Measurements from ENCODE around the gene LRRC19.

The LRRC19 gene

DNA sequence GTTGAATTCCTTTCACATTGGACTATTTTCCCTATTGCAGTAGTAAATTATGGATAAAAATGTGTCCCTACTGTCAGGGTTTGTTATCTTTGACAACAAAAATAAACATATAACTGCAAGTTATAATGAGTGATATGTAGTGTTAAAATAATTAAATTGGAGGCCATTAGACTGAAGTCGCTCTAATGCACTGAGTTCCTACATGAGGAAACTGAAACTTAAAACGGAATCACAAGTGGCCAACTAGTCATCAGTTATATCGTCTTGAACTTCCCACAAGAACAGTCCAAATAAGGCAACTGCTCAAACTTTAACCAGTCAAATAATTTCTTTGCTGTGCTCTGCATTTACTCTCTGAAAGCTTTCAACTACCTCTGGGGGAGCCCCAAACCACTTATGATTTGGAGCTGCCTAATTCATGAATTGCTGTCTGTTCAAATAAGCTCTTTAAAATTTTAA lies 51.4 kb downstream of the LRRC19 start:
- CTCF ChIA-PET, result interaction anchor here (1.1 to 1.7 kb wide), 2 partner anchors 61 to 62 kb away, joined by 3 to 5 read pairs; partner anchors contain the start of gene CAAP1
- Histone ChIP-seq H3K9me3 (ENCODE audit: control insufficient read depth, insufficient read depth, low read depth, low read length) (no peaks in the 10 kb centered on the region), H3K36me3 (ENCODE audit: control insufficient read depth in 2 of 2, insufficient read depth in 1 of 2, low read length in 2 of 2) (no peaks in the 10 kb centered on the region), H3K4me1 (ENCODE audit: control insufficient read depth, insufficient read depth, low read length) (peaks cover 14% of the 10 kb centered on the region), H3K27ac (ENCODE audit: extremely low read depth, low read depth, low read length) (no peak overlapping the region), H3K4me3 (ENCODE audit: low read depth, low read length) (no peak overlapping the region)
- TF ChIP-seq FEZF1 (tag by site-specific recombination; IDR thresholded peaks at IDR 0.05) (peak; percentile 67), OVOL3 (tag by site-specific recombination; IDR thresholded peaks at IDR 0.05) (peak; percentile 32; the same call in 1 of the 2 replicates), ZXDB (tag by site-specific recombination; IDR thresholded peaks at IDR 0.05) (0 out of 2 replicates have a peak, but pooled peaks have one; percentile 20), ZNF549 (tag by site-specific recombination; IDR thresholded peaks at IDR 0.05) (peak; percentile 98), ZNF133 (tag by site-specific recombination; IDR thresholded peaks at IDR 0.05) (peak; percentile 68; the same call in 1 of the 2 replicates), OSR2 (tag by site-specific recombination; IDR thresholded peaks at IDR 0.05) (peak; percentile 54; the same call in 1 of the 2 replicates), TRIM28 (IDR thresholded peaks at IDR 0.05; ENCODE audit: borderline replicate concordance, low read length) (peak; percentile 66; the same call in 1 of the 2 replicates), PRDM6 (tag by site-specific recombination; IDR thresholded peaks at IDR 0.05) (peak; percentile 83), ZBTB44 (tag by site-specific recombination; IDR thresholded peaks at IDR 0.05) (peak; percentile 52; the same call in 1 of the 2 replicates), WT1 (tag by site-specific recombination; IDR thresholded peaks at IDR 0.05) (peak; percentile 65), GFI1B (tag by site-specific recombination; IDR thresholded peaks at IDR 0.05) (peak; percentile 69; the same call in 1 of the 2 replicates), ZNF501 (tag by site-specific recombination; IDR thresholded peaks at IDR 0.05) (0 out of 2 replicates have a peak, but pooled peaks have one; percentile 19), TCF7L2 (IDR thresholded peaks at IDR 0.05; ENCODE audit: borderline replicate concordance, low read depth, low read length) (no peak), ZNF211 (tag by site-specific recombination; IDR thresholded peaks at IDR 0.05; ENCODE audit: low read depth) (no peak), ZNF121 (tag by site-specific recombination; IDR thresholded peaks at IDR 0.05) (no peak)
- TF ChIP-seq, protein P1, sequence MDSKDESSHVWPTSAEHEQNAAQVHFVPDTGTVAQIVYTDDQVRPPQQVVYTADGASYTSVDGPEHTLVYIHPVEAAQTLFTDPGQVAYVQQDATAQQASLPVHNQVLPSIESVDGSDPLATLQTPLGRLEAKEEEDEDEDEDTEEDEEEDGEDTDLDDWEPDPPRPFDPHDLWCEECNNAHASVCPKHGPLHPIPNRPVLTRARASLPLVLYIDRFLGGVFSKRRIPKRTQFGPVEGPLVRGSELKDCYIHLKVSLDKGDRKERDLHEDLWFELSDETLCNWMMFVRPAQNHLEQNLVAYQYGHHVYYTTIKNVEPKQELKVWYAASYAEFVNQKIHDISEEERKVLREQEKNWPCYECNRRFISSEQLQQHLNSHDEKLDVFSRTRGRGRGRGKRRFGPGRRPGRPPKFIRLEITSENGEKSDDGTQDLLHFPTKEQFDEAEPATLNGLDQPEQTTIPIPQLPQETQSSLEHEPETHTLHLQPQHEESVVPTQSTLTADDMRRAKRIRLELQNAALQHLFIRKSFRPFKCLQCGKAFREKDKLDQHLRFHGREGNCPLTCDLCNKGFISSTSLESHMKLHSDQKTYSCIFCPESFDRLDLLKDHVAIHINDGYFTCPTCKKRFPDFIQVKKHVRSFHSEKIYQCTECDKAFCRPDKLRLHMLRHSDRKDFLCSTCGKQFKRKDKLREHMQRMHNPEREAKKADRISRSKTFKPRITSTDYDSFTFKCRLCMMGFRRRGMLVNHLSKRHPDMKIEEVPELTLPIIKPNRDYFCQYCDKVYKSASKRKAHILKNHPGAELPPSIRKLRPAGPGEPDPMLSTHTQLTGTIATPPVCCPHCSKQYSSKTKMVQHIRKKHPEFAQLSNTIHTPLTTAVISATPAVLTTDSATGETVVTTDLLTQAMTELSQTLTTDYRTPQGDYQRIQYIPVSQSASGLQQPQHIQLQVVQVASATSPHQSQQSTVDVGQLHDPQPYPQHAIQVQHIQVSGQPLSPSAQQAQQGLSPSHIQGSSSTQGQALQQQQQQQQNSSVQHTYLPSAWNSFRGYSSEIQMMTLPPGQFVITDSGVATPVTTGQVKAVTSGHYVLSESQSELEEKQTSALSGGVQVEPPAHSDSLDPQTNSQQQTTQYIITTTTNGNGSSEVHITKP (tag by site-specific recombination; IDR thresholded peaks at IDR 0.05), result 0 out of 2 replicates have a peak, but pooled peaks have one; percentile 9
- POLR2A ChIA-PET, result interaction anchor here (0.6 kb wide), 1 partner anchor 104 kb away, joined by 3 read pairs; no protein-coding TSS in a partner anchor

GRCh38 chr9:26951794-26952193 lies 53.7 kb downstream of the LRRC19 start:
- Histone ChIP-seq H3K36me3 (ENCODE audit: control insufficient read depth in 2 of 2, insufficient read depth in 1 of 2, low read length in 2 of 2) (no peaks in the 10 kb centered on the region), H3K27ac (ENCODE audit: extremely low read depth, low read depth, low read length) (no peak overlapping the region), H3K4me3 (ENCODE audit: low read depth, low read length) (no peak overlapping the region), H3K9me3 (ENCODE audit: control insufficient read depth, insufficient read depth, low read depth, low read length) (no peaks in the 10 kb centered on the region), H3K4me1 (ENCODE audit: control insufficient read depth, insufficient read depth, low read length) (peaks cover 14% of the 10 kb centered on the region)
- ChIA-PET POLR2A (interaction anchor here (0.8 kb wide), 1 partner anchor 60 kb away, joined by 3 read pairs; the partner anchor contains the start of gene CAAP1), CTCF (no interaction called here)
- no peak for TF ChIP-seq ZBTB20 (tag by site-specific recombination; IDR thresholded peaks at IDR 0.05)
- no peak for TF ChIP-seq SCRT2 (tag by site-specific recombination; IDR thresholded peaks at IDR 0.05)
- TF ChIP-seq, protein P2, sequence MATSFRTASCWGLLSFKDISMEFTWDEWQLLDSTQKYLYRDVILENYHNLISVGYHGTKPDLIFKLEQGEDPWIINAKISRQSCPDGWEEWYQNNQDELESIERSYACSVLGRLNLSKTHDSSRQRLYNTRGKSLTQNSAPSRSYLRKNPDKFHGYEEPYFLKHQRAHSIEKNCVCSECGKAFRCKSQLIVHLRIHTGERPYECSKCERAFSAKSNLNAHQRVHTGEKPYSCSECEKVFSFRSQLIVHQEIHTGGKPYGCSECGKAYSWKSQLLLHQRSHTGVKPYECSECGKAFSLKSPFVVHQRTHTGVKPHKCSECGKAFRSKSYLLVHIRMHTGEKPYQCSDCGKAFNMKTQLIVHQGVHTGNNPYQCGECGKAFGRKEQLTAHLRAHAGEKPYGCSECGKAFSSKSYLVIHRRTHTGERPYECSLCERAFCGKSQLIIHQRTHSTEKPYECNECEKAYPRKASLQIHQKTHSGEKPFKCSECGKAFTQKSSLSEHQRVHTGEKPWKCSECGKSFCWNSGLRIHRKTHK (tag by site-specific recombination; IDR thresholded peaks at IDR 0.05), result no peak

All from HEK293 (cell line).